HG03575 (cell line): ENCODE measurements around the gene TAF1.
"Not testable (repeated sequence)": the region's sequence is repeated elsewhere in the genome, so short reads cannot be mapped to it uniquely, and the experiment has no call there.

Experiments used
- ATAC-seq: cut with Tn5 transposase; IDR thresholded peaks from one replicate; pipeline ENCODE4 v1.9.1; 2021; ENCODE audit not compliant: unreplicated experiment, insufficient number of reproducible peaks, low FRiP score; ENCODE audit errors: extremely low read depth

TAF1 gene

DNA sequence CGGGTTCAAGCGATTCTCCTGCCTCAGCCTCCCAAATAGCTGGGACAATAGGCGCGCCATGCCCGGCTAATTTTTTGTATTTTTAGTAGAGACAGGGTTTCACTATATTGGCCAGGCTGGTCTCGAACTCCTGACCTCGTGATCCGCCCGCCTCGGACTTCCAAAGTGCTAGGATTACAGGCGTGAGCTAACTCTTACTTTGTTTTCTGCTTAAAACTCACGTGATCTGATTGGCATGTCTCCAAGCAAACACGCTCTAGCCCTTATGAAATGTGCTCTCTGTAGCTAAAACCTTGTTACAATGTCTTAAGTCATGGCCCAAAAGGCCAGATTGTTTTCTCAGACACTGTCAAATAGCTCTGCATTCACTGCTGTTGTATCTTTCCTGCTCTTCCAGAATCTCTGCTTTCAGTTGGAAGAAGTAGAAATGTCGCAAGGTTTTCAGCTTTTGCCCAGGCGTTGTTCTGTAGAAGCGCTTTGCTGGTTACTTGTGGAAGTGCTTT lies 127.0 kb downstream of the TAF1 start:
- no peak for ATAC-seq

DNA sequence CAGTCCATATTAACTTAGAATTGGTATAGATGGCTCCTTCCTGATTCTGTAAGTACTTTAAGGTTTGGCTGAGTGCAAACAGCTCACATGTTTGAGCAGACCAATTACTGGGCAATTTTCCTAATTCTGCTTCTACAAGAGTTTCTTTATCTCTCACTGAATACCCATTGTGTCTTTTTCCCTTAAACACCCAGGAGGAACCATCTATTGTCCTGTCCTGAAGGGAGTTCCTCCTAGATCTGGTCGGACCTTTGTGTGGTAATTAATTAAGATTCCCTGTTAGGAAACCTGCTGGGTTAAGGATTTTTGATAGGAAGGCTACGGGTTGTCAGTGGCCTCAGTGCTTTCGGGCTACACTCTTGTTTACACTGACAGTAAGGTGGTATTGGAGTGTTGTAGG lies 129.8 kb downstream of the TAF1 start:
- not testable (repeated sequence) for ATAC-seq

DNA sequence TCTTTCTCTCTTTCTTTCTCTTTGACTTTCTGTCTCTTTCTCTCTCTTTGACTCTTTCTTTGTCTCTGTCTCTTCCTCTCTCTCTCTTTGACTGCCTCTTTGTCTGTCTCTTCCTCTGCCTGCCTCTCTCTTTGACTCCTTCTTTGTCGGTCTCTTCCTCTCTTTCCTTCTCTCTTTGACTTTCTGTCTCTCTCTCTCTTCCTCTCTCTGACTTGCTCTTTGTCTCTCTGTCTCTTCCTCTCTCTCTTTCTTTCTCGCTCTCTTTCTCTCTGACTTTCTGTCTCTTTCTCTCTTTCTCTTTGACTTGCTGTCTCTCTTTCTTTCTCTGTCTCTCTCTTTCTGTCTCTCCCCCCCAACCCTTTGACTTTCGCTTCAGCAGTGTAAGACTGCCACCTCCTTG lies 130.3 kb downstream of the TAF1 start:
- no peak for ATAC-seq

DNA sequence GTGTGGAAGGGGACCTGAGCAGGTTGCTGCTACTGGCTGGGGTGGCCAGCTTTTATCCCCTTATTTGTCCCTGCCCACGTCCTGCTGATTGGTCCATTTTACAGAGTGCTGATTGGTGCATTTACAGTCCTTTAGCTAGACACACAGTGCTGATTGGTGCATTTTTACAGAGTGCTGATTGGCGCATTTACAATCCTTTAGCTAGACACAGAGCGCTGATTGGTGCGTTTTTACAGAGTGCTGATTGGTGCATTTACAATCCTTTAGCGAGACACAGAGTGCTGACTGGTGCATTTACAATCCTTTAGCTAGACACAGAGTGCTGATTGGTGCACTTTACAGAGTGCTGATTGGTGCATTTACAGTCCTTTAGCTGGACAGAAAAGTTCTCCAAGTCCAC lies 135.9 kb downstream of the TAF1 start:
- ATAC-seq, result not testable (repeated sequence)

DNA sequence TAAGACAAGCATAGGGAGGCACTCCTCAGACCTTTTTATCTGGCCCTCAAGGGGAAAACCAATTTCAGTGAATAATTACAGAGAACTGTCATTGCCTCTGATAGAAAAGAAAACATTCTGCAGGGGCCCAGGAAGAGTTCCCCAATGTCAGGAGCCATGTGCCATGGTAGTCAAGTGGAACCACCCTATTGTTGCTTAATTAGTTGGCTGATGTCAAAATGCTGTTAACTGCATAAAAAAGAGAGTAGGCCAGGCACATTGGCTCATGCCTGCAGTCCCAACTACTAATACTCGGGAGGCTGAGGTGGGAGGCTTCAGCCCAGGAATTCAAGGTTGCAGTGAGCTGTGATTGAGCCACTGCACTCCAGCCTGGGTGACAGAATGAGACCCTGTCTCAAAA lies 138.2 kb downstream of the TAF1 start:
- no peak for ATAC-seq

DNA sequence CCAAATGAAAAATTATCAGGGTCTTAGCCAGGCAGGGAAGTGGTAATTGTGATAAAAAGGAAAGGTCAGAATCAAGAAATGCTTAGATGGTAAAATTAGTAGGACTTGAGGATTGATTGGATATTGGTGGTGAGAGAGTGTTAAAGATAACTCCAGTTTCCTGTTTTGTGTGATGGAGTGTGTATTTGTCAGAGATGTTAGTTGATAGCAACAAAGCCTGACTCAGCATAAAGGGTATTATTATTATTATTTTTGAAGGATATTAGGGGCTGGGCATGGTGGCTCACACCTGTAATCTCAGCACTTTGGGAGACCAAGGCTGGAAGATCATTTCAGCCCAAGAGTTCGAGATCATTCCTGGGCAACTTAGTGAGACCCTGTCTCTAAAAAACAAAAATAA lies 143.1 kb downstream of the TAF1 start:
- ATAC-seq, result no peak

DNA sequence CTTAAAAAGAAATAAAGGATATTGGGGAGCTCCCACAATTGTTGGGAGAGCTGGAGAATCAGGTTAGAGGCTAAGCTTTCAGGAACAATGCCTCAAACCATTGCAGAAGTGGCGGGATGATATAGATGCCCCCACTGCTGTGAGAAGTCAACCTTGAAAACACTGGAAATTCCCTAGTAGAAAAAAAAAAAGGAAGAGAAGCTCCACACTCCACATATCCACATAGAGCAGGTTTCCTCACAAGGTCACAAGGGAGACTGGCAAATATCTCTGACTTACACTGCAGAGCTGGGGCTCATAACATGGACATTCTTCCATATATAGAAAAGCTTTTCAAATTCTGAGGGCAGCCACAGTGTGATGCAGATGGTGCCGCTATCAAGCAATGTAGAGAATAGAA lies 144.0 kb downstream of the TAF1 start:
- ATAC-seq, result no peak

DNA sequence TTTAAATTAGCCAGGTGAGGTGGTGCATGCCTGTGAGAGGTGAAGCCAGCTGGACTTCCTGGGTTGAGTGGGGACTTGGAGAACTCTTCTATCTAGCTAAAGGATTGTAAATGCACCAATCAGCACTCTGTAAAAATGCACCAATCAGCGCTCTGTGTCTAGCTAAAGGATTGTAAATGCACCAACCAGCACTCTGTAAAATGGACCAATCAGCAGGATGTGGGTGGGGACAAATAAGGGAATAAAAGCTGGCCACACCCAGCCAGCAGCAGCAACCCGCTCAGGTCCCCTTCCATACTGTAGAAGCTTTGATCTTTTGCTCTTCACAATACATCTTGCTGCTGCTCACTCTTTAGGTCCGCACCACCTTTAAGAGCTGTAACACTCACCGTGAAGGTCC lies 147.6 kb downstream of the TAF1 start:
- not testable (repeated sequence) for ATAC-seq

DNA sequence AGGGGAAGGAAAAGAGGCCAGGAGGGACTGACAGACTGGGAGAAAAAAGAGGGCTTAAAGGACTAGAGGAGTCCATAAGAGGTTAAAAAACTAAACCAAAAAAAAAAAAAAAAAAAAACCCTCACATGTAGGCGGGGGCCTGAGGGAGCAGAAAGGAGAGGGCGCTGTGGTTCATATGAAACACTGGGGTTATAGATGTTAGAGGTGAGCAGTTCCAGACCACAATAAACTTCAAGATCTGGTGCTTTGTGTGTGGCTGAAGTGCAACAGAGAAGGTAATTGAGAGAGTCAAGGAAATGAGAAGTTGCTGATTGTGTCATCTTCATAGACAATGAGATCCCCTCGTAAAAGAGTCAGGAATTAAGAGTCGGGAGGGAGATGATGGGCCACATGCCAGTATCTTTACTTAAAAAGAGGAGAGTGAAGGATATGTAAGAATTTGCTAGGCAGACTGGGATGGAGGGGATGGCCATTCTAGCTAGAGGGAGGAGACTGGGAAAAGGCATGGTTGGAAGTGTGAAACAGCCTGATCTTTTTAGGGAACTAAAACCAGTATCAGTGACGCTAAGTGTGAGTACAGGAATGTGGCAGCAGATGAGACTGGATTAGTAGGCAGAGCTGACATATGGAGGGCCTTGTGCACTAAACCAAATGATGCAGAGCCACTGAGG lies 148.3 kb downstream of the TAF1 start:
- peak; percentile 81 for ATAC-seq

DNA sequence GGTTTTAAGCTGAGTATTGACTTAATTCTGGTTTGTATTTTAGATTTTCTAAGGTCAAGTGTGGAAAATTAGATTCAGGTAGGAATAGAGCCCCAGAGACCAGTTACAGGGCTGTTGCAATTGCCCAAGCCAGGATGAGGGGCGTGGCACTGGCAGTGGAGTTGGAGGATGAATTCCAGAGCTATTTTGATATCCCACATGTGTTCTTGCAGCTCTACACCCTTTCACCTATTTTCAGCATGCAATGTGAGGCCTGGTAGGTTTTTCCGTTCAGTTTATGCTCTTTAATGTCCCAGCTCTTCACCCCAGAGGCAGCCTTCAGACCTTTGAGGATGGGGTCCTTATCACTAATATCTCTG lies 148.9 kb downstream of the TAF1 start:
- ATAC-seq, result no peak
